Gastrocnemius medialis (tissue), 4 donors: Measurements from ENCODE around the gene ZNF362.

ENCODE experiments used
- POLR2A ChIP-seq, 2 donors: fragments of 450-650 bp; IDR thresholded peaks; one replicate each; pipeline ENCODE4 v1.6.1; 2017; ENCODE audit warnings: antibody characterized with exemption in 2 of 2, mild to moderate bottlenecking in 2 of 2, moderate library complexity in 2 of 2
- TF ChIP-seq, protein P1 (sequence below), 5 experiments: fragments of 450-650 bp in 3 of 5; fragments of 200-600 bp in 2 of 5; sonication (generic) in 2 of 5; IDR thresholded peaks in 4 of 5; conservative IDR thresholded peaks in 1 of 5; 1 replicate in 4 of 5; 2 replicates in 1 of 5; pipeline ENCODE4 v1.5.1; 2016 to 2019; ENCODE audit warnings: antibody characterized with exemption in 5 of 5, mild to moderate bottlenecking in 3 of 5, moderate library complexity in 3 of 5

- TF ChIP-seq, protein P1, sequence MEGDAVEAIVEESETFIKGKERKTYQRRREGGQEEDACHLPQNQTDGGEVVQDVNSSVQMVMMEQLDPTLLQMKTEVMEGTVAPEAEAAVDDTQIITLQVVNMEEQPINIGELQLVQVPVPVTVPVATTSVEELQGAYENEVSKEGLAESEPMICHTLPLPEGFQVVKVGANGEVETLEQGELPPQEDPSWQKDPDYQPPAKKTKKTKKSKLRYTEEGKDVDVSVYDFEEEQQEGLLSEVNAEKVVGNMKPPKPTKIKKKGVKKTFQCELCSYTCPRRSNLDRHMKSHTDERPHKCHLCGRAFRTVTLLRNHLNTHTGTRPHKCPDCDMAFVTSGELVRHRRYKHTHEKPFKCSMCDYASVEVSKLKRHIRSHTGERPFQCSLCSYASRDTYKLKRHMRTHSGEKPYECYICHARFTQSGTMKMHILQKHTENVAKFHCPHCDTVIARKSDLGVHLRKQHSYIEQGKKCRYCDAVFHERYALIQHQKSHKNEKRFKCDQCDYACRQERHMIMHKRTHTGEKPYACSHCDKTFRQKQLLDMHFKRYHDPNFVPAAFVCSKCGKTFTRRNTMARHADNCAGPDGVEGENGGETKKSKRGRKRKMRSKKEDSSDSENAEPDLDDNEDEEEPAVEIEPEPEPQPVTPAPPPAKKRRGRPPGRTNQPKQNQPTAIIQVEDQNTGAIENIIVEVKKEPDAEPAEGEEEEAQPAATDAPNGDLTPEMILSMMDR (IDR thresholded peaks at IDR 0.05 in 4 of 5, conservative IDR thresholded peaks at IDR 0.05 in 1 of 5): no peak
- no peak for TF ChIP-seq POLR2A (IDR thresholded peaks at IDR 0.05)
Measured at GRCh38 chr1:33268927-33269610, 12.8 kb downstream of the ZNF362 start.
